ENCODE results near the gene TADA2A.

- TF ChIP-seq ZBTB11 (tag by site-specific recombination; conservative IDR thresholded peaks at IDR 0.05; ENCODE audit: low read depth) (no peak), CTCF (tag by site-specific recombination; IDR thresholded peaks at IDR 0.05) (no peak), ZNF776 (tag by site-specific recombination; IDR thresholded peaks at IDR 0.05; ENCODE audit: borderline replicate concordance) (no peak), ZNF488 (tag by site-specific recombination; IDR thresholded peaks at IDR 0.05) (no peak), ZNF140 (tag by site-specific recombination; IDR thresholded peaks at IDR 0.05) (no peak), ZBTB7A (tag by site-specific recombination; IDR thresholded peaks at IDR 0.05; ENCODE audit: low read depth) (no peak), GLIS2 (tag by site-specific recombination; IDR thresholded peaks at IDR 0.05) (no peak), ZNF274 (IDR thresholded peaks at IDR 0.05; ENCODE audit: low read length) (no peak), ZNF274 (tag by site-specific recombination; IDR thresholded peaks at IDR 0.05; ENCODE audit: borderline replicate concordance) (no peak), ZBTB21 (tag by site-specific recombination; IDR thresholded peaks at IDR 0.05) (no peak), PBX3 (CRISPR knock-in tag; IDR thresholded peaks at IDR 0.05) (no peak)
Observed at GRCh38 chr17:37476431-37477120, 69.9 kb downstream of the TADA2A start.

Measured in HEK293 (cell line).